Measurements from ENCODE around the gene POU6F2. TPM values are rescaled to one million over a fixed set of nuclear protein-coding genes. Genes with fewer than 3 reads are reported as not detected.
A peak's percentile ranks its signal among the peaks of the same experiment; 100 is the strongest.

POU6F2 gene
- total RNA-seq, 1 experiment from 2014 or later: 2.9 TPM

DNA sequence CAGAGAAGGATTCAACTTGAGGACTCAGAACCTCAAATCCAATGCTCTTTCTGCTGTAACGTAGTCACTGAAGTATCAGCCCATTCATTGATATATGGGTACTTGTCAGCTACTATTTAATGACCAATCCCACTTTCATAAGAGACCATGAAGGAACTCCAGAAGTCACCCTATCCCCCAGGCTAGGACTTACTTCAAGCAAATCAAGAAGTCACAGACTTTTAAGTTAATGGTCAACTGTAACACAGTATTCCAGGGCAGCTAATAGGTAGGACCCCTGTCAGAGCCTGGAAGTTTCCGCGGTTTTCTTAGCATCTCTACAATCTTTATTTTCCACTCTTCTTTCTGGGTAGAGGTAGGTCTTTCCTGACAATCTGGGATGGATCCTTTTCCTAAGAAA is 269.9 kb downstream of the POU6F2 start (continued):
- no peak for TF ChIP-seq NR3C1 (CRISPR knock-in tag; conservative IDR thresholded peaks at IDR 0.05; ENCODE audit: low read depth)
- TF ChIP-seq, protein P1, sequence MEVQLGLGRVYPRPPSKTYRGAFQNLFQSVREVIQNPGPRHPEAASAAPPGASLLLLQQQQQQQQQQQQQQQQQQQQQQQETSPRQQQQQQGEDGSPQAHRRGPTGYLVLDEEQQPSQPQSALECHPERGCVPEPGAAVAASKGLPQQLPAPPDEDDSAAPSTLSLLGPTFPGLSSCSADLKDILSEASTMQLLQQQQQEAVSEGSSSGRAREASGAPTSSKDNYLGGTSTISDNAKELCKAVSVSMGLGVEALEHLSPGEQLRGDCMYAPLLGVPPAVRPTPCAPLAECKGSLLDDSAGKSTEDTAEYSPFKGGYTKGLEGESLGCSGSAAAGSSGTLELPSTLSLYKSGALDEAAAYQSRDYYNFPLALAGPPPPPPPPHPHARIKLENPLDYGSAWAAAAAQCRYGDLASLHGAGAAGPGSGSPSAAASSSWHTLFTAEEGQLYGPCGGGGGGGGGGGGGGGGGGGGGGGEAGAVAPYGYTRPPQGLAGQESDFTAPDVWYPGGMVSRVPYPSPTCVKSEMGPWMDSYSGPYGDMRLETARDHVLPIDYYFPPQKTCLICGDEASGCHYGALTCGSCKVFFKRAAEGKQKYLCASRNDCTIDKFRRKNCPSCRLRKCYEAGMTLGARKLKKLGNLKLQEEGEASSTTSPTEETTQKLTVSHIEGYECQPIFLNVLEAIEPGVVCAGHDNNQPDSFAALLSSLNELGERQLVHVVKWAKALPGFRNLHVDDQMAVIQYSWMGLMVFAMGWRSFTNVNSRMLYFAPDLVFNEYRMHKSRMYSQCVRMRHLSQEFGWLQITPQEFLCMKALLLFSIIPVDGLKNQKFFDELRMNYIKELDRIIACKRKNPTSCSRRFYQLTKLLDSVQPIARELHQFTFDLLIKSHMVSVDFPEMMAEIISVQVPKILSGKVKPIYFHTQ (CRISPR knock-in tag; IDR thresholded peaks at IDR 0.05): no peak

DNA sequence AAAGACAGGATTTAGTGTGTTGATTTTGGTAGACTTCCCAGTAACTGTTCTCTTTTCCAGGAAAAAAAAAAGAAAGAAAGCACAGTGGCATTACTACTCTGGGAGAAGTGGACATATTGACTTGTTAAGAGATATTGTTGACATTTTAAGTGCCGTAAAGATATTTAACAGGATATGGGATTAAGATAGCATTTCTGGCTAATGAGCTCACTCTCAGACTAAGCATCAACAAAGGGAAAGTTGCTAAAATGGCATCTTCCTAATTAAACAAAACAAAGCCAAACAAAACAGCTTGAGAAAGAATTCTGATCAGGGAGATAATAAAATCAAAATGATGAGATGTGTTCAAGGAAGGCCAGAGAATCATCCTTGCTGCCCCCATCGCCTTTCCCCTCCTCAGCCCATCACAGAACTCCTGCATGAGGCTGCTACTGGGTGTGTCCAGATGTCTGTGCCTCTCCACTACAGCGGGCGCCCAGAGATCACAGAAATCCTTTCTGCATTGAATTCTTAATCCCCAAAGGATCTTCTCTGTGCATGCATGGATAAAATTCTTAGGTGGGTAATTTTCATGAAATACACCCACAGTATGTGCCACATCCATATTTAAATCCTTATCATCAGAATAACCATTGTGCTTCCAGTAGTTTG is 270.5 kb downstream of the POU6F2 start:
- peaks cover 3% of the 10 kb centered on the region; the same call in 1 of the 2 replicates for H3K9me3 Mint-ChIP-seq
- no peak overlapping the region for H3K27ac Mint-ChIP-seq
- ATAC-seq (no peak), DNase-seq (ENCODE audit: low spot score) (no peak)
- TF ChIP-seq NR1H2 (CRISPR knock-in tag; IDR thresholded peaks at IDR 0.05): no peak
- TF ChIP-seq NFYB (CRISPR knock-in tag; conservative IDR thresholded peaks at IDR 0.05; ENCODE audit: low read depth): no peak
- no peak for TF ChIP-seq TEAD1 (CRISPR knock-in tag; IDR thresholded peaks at IDR 0.05)
- POLR2A ChIA-PET: no interaction called here
- H3K4me3 Mint-ChIP-seq: no peak overlapping the region
- H3K27me3 Mint-ChIP-seq (ENCODE audit: low read depth): no peaks in the 10 kb centered on the region
- H3K36me3 Mint-ChIP-seq: no peaks in the 10 kb centered on the region
- H3K4me1 Mint-ChIP-seq: peaks cover 21% of the 10 kb centered on the region
- CTCF ChIA-PET: no interaction called here

DNA sequence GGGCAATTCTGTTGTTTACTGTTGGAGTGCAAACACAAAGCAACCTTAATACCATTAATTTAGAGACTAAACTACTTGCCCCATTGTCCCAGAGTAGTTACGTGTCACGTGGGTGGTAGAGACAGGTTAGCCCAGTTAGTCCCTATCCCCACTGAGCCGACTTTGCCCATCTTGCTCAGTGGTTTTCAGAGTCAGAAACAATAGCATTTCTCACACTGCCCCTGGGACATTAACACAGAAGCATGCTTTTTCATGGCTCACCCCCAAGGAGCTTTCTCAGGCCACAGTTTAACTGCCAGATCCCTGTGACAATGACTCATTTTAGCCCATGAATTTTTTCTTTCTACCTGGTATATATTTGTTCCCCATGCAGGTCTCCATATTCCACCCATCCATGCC is 271.0 kb downstream of the POU6F2 start:
- Mint-ChIP-seq H3K27me3 (ENCODE audit: low read depth) (no peaks in the 10 kb centered on the region), H3K4me1 (peaks cover 21% of the 10 kb centered on the region), H3K27ac (no peak overlapping the region), H3K36me3 (no peaks in the 10 kb centered on the region), H3K4me3 (no peak overlapping the region), H3K9me3 (no peaks in the 10 kb centered on the region)
- ChIA-PET CTCF (no interaction called here), POLR2A (no interaction called here)
- no peak for TF ChIP-seq KAT7 (CRISPR knock-in tag; IDR thresholded peaks at IDR 0.05; ENCODE audit: borderline replicate concordance)
- TF ChIP-seq, protein P2, sequence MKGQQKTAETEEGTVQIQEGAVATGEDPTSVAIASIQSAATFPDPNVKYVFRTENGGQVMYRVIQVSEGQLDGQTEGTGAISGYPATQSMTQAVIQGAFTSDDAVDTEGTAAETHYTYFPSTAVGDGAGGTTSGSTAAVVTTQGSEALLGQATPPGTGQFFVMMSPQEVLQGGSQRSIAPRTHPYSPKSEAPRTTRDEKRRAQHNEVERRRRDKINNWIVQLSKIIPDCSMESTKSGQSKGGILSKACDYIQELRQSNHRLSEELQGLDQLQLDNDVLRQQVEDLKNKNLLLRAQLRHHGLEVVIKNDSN (CRISPR knock-in tag; IDR thresholded peaks at IDR 0.05): 0 out of 2 replicates have a peak, but pooled peaks have one; percentile 24
- ATAC-seq (peak; percentile 32; the same call in 1 of the 2 replicates), DNase-seq (ENCODE audit: low spot score) (no peak)

DNA sequence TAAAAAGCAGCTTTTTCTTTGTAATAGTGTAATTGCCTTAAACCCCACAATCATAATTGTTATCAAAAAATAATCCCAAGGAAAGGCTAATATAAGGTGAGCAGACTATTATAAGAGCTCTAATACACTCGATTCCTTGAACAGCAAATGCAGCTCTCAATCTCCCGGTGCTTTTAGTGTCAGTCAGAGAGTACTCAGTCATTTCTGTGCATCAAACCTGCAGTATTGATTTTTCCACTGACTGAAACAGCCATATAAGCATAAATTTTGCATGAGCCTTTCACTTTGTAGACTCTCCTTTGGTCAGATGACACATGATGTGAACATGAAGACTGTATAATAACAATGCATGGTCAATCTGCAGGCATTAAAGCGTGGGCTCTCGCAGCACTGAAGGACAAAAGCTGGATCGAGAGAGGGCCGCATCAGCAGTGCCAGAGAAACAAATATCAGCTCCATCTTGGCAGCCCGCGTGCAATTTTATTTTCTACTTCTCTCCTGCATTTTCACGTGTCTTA is 272.0 kb downstream of the POU6F2 start:
- ChIA-PET POLR2A (no interaction called here), CTCF (no interaction called here)
- Mint-ChIP-seq H3K4me1 (peaks cover 23% of the 10 kb centered on the region), H3K27me3 (ENCODE audit: low read depth) (no peaks in the 10 kb centered on the region), H3K27ac (no peak overlapping the region), H3K9me3 (no peaks in the 10 kb centered on the region), H3K36me3 (no peaks in the 10 kb centered on the region), H3K4me3 (no peak overlapping the region)
- DNase-seq (ENCODE audit: low spot score) (no peak), ATAC-seq (no peak)
- TF ChIP-seq GABPB1 (CRISPR knock-in tag; IDR thresholded peaks at IDR 0.05) (no peak), JAZF1 (CRISPR knock-in tag; IDR thresholded peaks at IDR 0.05) (no peak), ZNF671 (CRISPR knock-in tag; IDR thresholded peaks at IDR 0.05) (no peak), TP53 (CRISPR knock-in tag; IDR thresholded peaks at IDR 0.05) (no peak), IRF2 (CRISPR knock-in tag; IDR thresholded peaks at IDR 0.05; ENCODE audit: borderline replicate concordance, low read depth) (no peak), MXD4 (CRISPR knock-in tag; IDR thresholded peaks at IDR 0.05; ENCODE audit: borderline replicate concordance) (no peak)
- TF ChIP-seq, protein P3, sequence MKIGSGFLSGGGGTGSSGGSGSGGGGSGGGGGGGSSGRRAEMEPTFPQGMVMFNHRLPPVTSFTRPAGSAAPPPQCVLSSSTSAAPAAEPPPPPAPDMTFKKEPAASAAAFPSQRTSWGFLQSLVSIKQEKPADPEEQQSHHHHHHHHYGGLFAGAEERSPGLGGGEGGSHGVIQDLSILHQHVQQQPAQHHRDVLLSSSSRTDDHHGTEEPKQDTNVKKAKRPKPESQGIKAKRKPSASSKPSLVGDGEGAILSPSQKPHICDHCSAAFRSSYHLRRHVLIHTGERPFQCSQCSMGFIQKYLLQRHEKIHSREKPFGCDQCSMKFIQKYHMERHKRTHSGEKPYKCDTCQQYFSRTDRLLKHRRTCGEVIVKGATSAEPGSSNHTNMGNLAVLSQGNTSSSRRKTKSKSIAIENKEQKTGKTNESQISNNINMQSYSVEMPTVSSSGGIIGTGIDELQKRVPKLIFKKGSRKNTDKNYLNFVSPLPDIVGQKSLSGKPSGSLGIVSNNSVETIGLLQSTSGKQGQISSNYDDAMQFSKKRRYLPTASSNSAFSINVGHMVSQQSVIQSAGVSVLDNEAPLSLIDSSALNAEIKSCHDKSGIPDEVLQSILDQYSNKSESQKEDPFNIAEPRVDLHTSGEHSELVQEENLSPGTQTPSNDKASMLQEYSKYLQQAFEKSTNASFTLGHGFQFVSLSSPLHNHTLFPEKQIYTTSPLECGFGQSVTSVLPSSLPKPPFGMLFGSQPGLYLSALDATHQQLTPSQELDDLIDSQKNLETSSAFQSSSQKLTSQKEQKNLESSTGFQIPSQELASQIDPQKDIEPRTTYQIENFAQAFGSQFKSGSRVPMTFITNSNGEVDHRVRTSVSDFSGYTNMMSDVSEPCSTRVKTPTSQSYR (CRISPR knock-in tag; IDR thresholded peaks at IDR 0.05): no peak
- TF ChIP-seq, protein P4, sequence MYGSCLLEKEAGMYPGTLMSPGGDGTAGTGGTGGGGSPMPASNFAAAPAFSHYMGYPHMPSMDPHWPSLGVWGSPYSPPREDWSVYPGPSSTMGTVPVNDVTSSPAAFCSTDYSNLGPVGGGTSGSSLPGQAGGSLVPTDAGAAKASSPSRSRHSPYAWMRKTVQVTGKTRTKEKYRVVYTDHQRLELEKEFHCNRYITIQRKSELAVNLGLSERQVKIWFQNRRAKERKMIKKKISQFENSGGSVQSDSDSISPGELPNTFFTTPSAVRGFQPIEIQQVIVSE (CRISPR knock-in tag; IDR thresholded peaks at IDR 0.05; ENCODE audit: borderline replicate concordance): no peak
- TF ChIP-seq, protein P5, sequence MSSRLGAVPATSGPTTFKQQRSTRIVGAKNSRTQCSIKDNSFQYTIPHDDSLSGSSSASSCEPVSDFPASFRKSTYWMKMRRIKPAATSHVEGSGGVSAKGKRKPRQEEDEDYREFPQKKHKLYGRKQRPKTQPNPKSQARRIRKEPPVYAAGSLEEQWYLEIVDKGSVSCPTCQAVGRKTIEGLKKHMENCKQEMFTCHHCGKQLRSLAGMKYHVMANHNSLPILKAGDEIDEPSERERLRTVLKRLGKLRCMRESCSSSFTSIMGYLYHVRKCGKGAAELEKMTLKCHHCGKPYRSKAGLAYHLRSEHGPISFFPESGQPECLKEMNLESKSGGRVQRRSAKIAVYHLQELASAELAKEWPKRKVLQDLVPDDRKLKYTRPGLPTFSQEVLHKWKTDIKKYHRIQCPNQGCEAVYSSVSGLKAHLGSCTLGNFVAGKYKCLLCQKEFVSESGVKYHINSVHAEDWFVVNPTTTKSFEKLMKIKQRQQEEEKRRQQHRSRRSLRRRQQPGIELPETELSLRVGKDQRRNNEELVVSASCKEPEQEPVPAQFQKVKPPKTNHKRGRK (CRISPR knock-in tag; IDR thresholded peaks at IDR 0.05; ENCODE audit: borderline replicate concordance): no peak
- TF ChIP-seq, protein P6, sequence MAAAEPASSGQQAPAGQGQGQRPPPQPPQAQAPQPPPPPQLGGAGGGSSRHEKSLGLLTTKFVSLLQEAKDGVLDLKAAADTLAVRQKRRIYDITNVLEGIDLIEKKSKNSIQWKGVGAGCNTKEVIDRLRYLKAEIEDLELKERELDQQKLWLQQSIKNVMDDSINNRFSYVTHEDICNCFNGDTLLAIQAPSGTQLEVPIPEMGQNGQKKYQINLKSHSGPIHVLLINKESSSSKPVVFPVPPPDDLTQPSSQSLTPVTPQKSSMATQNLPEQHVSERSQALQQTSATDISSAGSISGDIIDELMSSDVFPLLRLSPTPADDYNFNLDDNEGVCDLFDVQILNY (CRISPR knock-in tag; IDR thresholded peaks at IDR 0.05): no peak
- TF ChIP-seq, protein P2 (CRISPR knock-in tag; IDR thresholded peaks at IDR 0.05): no peak
